ENCODE data around the gene RNF149.

The RNF149 gene

DNA sequence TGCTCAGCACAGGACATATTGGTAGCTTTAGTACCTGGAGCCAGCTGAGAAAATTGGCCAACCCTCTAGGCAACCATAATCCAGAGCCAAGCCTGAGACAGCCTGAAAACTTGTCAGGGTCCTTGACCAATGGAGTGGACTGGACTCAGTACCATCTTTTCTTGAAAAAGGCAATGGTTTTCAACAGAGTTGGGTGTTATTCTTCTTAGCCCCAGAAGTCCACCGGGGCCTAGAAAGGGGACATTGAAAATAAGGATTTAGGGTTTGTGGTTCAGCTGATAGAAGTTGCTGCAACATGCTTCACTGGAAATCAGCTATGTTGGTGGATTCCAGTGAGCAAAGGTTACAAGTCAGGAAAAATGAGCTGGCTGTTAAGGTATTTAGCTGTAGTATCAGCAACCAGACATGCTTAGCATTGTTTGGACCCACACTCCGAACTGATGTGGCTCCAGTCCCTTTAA lies 77.9 kb downstream of the RNF149 start:
- Mint-ChIP-seq H3K36me3 (ENCODE audit: low read depth) (no peaks in the 10 kb centered on the region), H3K9me3 (no peaks in the 10 kb centered on the region), H3K27me3 (no peaks in the 10 kb centered on the region), H3K4me3 (no peak overlapping the region), H3K27ac (no peak overlapping the region), H3K4me1 (ENCODE audit: low read depth) (no peaks in the 10 kb centered on the region)
- DNase-seq, result no peak

Measured in activated T-cell treated with anti-CD3 and anti-CD28 coated beads, Interleukin-2, amount 50 U/mL, for 24 hours (primary cell).